CD4-positive, alpha-beta T cell (primary cell): ENCODE results near the gene DCP2. TPM values are rescaled to one million over a fixed set of nuclear protein-coding genes. Genes with fewer than 3 reads are reported as not detected.

Source experiments
- ATAC-seq: fragments of 200-7000 bp; cut with Tn5 transposase; one replicate; pipeline ENCODE4 v1.10.0; 2022; ENCODE audit warnings: mild to moderate bottlenecking; ENCODE audit not compliant: poor library complexity
- CTCF ChIA-PET: fragments of 350-600 bp; sonication (Branson Sonifier 250); formaldehyde crosslinking; loops from one replicate; lab custom pipeline; 2021; ENCODE audit warnings: antibody characterized with exemption, inconsistent platforms; lab: Charles Lee
- POLR2A ChIA-PET: fragments of 350-600 bp; sonication (Branson Sonifier 250); formaldehyde crosslinking; loops from one replicate; lab custom pipeline; 2021; ENCODE audit warnings: antibody characterized with exemption, inconsistent platforms; lab: Charles Lee
- DNase-seq, 14 experiments: peaks; one replicate each; pipeline ENCODE4 v3.0.0-alpha.2; 2013 to 2020; ENCODE audit warnings: mixed read lengths in 2 of 14
- H3K27ac ChIP-seq, 2 donors: one replicate each; pipeline versions ENCODE4 v1.5.1 to v1.7.0; 2013; ENCODE audit warnings: low read length in 2 of 2, low read depth in 1 of 2, mild to moderate bottlenecking in 1 of 2
- H3K27me3 ChIP-seq, 2 experiments: 1 replicate in 1 of 2; 2 replicates in 1 of 2; pipeline versions ENCODE4 v1.6.1 to v1.7.0; 2013; ENCODE audit warnings: low read length in 2 of 2, control low read depth in 1 of 2, mild to moderate bottlenecking in 1 of 2, moderate library complexity in 1 of 2; ENCODE audit not compliant: insufficient read depth in 2 of 2, control insufficient read depth in 1 of 2
- H3K36me3 ChIP-seq: one replicate; pipeline ENCODE4 v1.6.1; 2013; ENCODE audit warnings: low read length, control low read depth; ENCODE audit not compliant: insufficient read depth
- H3K4me1 ChIP-seq: one replicate; pipeline ENCODE4 v1.6.1; 2013; ENCODE audit warnings: low read length, control low read depth; ENCODE audit not compliant: insufficient read depth
- H3K4me3 ChIP-seq: one replicate; pipeline ENCODE4 v1.5.1; 2013; ENCODE audit warnings: mild to moderate bottlenecking, low read length, moderate library complexity
- H3K9me3 ChIP-seq, 2 experiments: 1 replicate in 1 of 2; 2 replicates in 1 of 2; pipeline versions ENCODE4 v1.6.1 to v1.7.0; 2013; ENCODE audit warnings: low read length in 2 of 2, mild to moderate bottlenecking in 2 of 2, control low read depth in 1 of 2, moderate library complexity in 1 of 2; ENCODE audit not compliant: control insufficient read depth in 1 of 2, insufficient read depth in 1 of 2
- H3K27ac Mint-ChIP-seq: one replicate; pipeline ENCODE4 v1.8.0; 2020; ENCODE audit warnings: mixed read lengths
- H3K27me3 Mint-ChIP-seq: one replicate; pipeline ENCODE4 v1.8.0; 2021; ENCODE audit warnings: mixed read lengths
- H3K36me3 Mint-ChIP-seq: one replicate; pipeline ENCODE4 v1.8.0; 2021; ENCODE audit warnings: low read depth, mixed read lengths
- H3K4me1 Mint-ChIP-seq: one replicate; pipeline ENCODE4 v1.8.0; 2021; ENCODE audit warnings: low read depth, mixed read lengths
- H3K4me3 Mint-ChIP-seq: one replicate; pipeline ENCODE4 v1.8.0; 2020; ENCODE audit warnings: mild to moderate bottlenecking, mixed read lengths
- H3K9me3 Mint-ChIP-seq: one replicate; pipeline ENCODE4 v1.8.0; 2020; ENCODE audit warnings: mixed read lengths
- intact Hi-C, 2 experiments: fragments of 100-400 bp; cut with DNase I in 1 of 2; cut with micrococcal nuclease in 1 of 2; formaldehyde crosslinking; loops; one replicate each; pipeline versions ENCODE4 v1.15.1 to v1.9.0; 2023 to 2025; cut with DNase I, micrococcal nuclease
- polyA plus RNA-seq, 2 donors: library from polyadenylated mRNA; unstranded; fragments of 120-200 nt; gene quantifications; one replicate each; pipeline ENCODE4 v1.2.1, GENCODE V29; 2013
- total RNA-seq, 174 experiments: library from RNA in 2 of 174; stranded (reverse) in 2 of 174; gene quantifications; one replicate each; pipeline ENCODE4 v1.2.3 and lab custom pipeline; 2021 to 2026
- TF ChIP-seq, protein P1 (sequence below): fragments of 200-600 bp; IDR thresholded peaks from one replicate; pipeline ENCODE4 v1.8.0; 2022; ENCODE audit warnings: antibody characterized with exemption, mild to moderate bottlenecking

The DCP2 gene
- total RNA-seq (10 to 100 TPM; 86.3 to 87.1 TPM), total RNA-seq (lab: John Stamatoyannopoulos, UW) (76.6 to 362 (median 180) reads per million in 172 experiments)
- 40.2 TPM for polyA plus RNA-seq (2013, experiment 1 of 2)
- polyA plus RNA-seq (2013, experiment 2 of 2) = 39.6 TPM

DNA sequence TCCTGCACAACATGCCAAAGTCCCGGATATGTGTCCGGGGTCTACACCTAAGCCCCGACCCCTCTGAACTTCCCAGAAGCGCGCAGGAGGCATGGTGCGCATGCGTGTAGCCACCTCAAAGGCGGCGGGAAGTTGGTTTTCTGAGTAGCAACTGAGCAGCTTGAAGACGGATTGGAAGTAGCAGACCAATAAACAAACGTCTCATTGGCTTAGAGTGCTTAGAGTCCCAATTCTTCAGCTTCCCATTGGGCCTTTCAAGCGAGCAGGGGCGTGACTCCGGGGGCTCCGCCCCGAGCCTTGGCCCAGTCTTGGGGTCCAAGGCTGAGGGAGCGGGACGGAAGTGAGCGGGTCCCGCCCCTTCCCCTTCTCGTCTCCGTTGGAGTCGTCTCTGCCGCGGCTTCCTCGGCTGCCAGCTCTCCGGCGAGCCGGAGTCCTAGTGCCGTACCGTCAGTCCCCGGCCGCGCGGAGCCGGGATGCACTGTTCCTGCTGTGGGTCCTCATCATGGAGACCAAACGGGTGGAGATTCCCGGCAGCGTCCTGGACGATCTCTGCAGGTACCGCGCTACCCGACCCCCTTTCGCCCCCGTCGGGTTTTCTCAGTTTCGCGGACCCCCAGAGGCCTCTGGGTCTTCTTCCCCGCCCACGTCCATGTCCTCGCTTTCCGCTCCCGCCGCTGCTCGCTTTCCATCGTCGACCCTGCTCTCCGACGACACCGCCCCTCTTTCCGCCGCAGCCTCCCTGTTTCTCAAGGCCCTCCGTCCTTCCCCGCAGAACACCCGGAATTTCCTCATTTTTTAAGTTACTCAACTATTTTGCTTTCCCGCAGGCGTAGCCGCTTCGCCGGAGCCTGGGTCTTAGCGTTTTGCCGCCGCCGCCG, at the start of gene DCP2:
TSS of gene DCP2 (plus strand) at position 367 of the 878 bp plus-strand sequence. CDS start at position 503, 136 bp downstream.
- TF ChIP-seq, protein P1, sequence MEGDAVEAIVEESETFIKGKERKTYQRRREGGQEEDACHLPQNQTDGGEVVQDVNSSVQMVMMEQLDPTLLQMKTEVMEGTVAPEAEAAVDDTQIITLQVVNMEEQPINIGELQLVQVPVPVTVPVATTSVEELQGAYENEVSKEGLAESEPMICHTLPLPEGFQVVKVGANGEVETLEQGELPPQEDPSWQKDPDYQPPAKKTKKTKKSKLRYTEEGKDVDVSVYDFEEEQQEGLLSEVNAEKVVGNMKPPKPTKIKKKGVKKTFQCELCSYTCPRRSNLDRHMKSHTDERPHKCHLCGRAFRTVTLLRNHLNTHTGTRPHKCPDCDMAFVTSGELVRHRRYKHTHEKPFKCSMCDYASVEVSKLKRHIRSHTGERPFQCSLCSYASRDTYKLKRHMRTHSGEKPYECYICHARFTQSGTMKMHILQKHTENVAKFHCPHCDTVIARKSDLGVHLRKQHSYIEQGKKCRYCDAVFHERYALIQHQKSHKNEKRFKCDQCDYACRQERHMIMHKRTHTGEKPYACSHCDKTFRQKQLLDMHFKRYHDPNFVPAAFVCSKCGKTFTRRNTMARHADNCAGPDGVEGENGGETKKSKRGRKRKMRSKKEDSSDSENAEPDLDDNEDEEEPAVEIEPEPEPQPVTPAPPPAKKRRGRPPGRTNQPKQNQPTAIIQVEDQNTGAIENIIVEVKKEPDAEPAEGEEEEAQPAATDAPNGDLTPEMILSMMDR = no peak
- Histone ChIP-seq H3K9me3 (no peaks in the 10 kb centered on the region), H3K4me3 (peak within 1 kb of the TSS; percentile 92), H3K27ac (peak within 1 kb of the TSS; percentile 72 to 78), H3K4me1 (peaks cover 15% of the 10 kb centered on the region), H3K27me3 (no peaks in the 10 kb centered on the region), H3K36me3 (peaks cover 8% of the 10 kb centered on the region)
- Mint-ChIP-seq H3K27me3 (no peaks in the 10 kb centered on the region), H3K36me3 (peaks cover 34% of the 10 kb centered on the region), H3K4me1 (peaks cover 56% of the 10 kb centered on the region), H3K27ac (peak within 1 kb of the TSS; percentile 96), H3K4me3 (peak within 1 kb of the TSS; percentile 100), H3K9me3 (no peaks in the 10 kb centered on the region)
- ATAC-seq = peak; percentile 93
- ChIA-PET CTCF (interaction anchor here (0.6 to 1.5 kb wide), 4 partner anchors 19 to 635 kb away, joined by 3 to 10 read pairs (median 4); no protein-coding TSS in a partner anchor), POLR2A (interaction anchor here (0.5 to 3.1 kb wide), 34 partner anchors 8 to 1750 kb away, joined by 3 to 74 read pairs (median 5); partner anchors contain the start of genes REEP5, SRP19 and YTHDC2)
- intact Hi-C loops = loop anchor here (2.0 to 5.0 kb wide), 6 partner anchors 46 to 536 kb away; partner anchors contain the start of genes REEP5 (in 2 of the 2), YTHDC2 (in 2 of the 2) and SRP19 (in 1 of the 2)
- DNase-seq = peak; percentile 87 to 99 (median 94)

DNA sequence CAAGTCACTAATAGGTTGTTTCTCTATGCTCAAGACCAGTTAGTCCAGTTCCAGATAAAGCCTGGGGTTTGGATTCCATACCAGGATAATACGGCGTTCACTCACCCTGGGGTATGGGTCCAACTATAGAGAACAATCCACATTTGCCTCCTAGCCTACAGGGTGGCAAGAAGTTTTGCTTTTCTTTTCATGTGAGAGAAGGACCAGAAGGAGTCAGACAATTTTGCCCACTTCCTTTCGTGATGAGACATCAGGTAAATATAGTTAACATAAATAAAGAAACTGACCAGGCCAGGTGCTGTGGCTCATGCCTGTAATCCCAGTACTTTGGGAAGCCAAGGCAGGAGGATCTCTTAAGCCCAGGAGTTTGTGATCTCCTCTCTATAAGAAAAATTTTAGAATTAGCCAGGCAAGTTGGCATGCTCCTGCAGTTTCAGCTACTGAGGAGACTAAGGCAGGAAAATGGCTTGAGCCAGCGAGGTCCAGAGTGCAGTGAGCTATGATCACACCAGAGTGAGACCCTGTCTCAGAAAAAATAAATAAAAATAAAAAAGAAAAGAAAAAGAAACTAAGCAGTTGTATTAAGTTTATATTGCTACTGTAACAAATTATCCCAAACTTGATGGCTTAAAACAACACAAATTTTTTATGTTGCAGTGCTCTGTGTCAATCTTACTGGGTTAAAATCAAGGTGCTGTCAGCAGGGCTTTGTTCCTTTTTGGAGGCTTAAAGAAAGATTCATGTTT, 47.1 kb upstream of the DCP2 start:
- H3K27me3 ChIP-seq = no peaks in the 10 kb centered on the region
- POLR2A ChIA-PET = interaction anchor here (0.6 to 2.1 kb wide), 7 partner anchors 8 to 221 kb away, joined by 3 to 13 read pairs (median 6); partner anchors contain the start of genes DCP2, REEP5 and SRP19
- Mint-ChIP-seq H3K27me3 (no peaks in the 10 kb centered on the region), H3K4me3 (peak overlapping the region; percentile 44), H3K4me1 (peaks cover 51% of the 10 kb centered on the region), H3K27ac (peak overlapping the region; percentile 7), H3K9me3 (no peaks in the 10 kb centered on the region), H3K36me3 (no peaks in the 10 kb centered on the region)
- CTCF ChIA-PET = interaction anchor here (1.4 kb wide), 1 partner anchor 81 kb away, joined by 4 read pairs; no protein-coding TSS in a partner anchor
- intact Hi-C loops = no loop called here
- ATAC-seq (peak; percentile 24), DNase-seq (peak in 2 of 14 experiments; percentile 23 to 51)
- no peaks in the 10 kb centered on the region for H3K9me3 ChIP-seq
- peaks cover 40% of the 10 kb centered on the region for H3K4me1 ChIP-seq
- peak overlapping the region in 1 of 2 donors; percentile 1 for H3K27ac ChIP-seq
- H3K36me3 ChIP-seq = no peaks in the 10 kb centered on the region
- TF ChIP-seq, protein P1 = no peak
- no peak overlapping the region for H3K4me3 ChIP-seq

DNA sequence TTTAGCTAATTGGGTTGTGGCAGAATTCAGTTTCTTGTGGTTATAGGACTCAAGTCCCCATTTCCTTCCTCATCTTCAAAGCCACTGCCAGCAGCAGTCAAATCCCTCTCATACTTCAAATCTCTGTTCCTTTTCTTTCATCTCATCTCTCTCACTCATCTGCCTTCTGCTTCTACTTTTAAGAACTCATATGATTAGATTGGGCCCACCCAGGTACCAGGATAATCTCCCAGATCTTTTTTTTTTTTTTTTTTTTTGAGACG, 46.6 kb upstream of the DCP2 start:
- H3K9me3 Mint-ChIP-seq = no peaks in the 10 kb centered on the region
- Histone ChIP-seq H3K27ac (peak overlapping the region in 1 of 2 donors; percentile 1), H3K9me3 (no peaks in the 10 kb centered on the region), H3K4me3 (no peak overlapping the region), H3K36me3 (no peaks in the 10 kb centered on the region), H3K4me1 (peaks cover 40% of the 10 kb centered on the region), H3K27me3 (no peaks in the 10 kb centered on the region)
- peak; percentile 89 for ATAC-seq
- peak overlapping the region; percentile 7 for H3K27ac Mint-ChIP-seq
- TF ChIP-seq, protein P1 = no peak
- DNase-seq = peak in 6 of 14 experiments; percentile 10 to 80 (median 58)
- H3K4me3 Mint-ChIP-seq = peak overlapping the region; percentile 44
- H3K36me3 Mint-ChIP-seq = no peaks in the 10 kb centered on the region
- ChIA-PET CTCF (interaction anchor here (1.4 kb wide), 1 partner anchor 82 kb away, joined by 4 read pairs; no protein-coding TSS in a partner anchor), POLR2A (interaction anchor here (0.6 to 2.1 kb wide), 7 partner anchors 8 to 221 kb away, joined by 3 to 13 read pairs (median 6); partner anchors contain the start of genes DCP2, REEP5 and SRP19)
- H3K4me1 Mint-ChIP-seq = peaks cover 51% of the 10 kb centered on the region
- intact Hi-C loops = no loop called here
- H3K27me3 Mint-ChIP-seq = no peaks in the 10 kb centered on the region
